Psoas muscle (tissue), 8 donors: ENCODE results near the gene WDR1. TPM values are rescaled to one million over a fixed set of nuclear protein-coding genes. Genes with fewer than 3 reads are reported as not detected.

Experiments
- ATAC-seq, 4 donors: fragments of 200-7000 bp; cut with Tn5 transposase; one replicate each; pipeline ENCODE4 v1.9.1; 2020; ENCODE audit warnings: moderate library complexity in 3 of 4, mild to moderate bottlenecking in 2 of 4
- DNase-seq, 2 donors: peaks; one replicate each; pipeline ENCODE4 v3.0.0-alpha.2; 2020
- H3K27ac ChIP-seq: fragments of 200-600 bp; one replicate; pipeline ENCODE4 v1.8.0; 2022
- H3K27me3 ChIP-seq, 3 donors: fragments of 200-600 bp in 1 of 3; one replicate each; pipeline versions ENCODE4 v1.6.1 to v1.8.0; 2013 to 2022; ENCODE audit warnings: low read length in 2 of 3, mild to moderate bottlenecking in 2 of 3, moderate library complexity in 1 of 3; ENCODE audit not compliant: insufficient read depth in 3 of 3
- H3K36me3 ChIP-seq, 2 donors: fragments of 200-600 bp in 1 of 2; one replicate each; pipeline versions ENCODE4 v1.6.1 to v1.8.0; 2013 to 2022; ENCODE audit warnings: low read depth in 1 of 2, mild to moderate bottlenecking in 1 of 2, moderate library complexity in 1 of 2; ENCODE audit not compliant: insufficient read depth in 1 of 2
- H3K4me1 ChIP-seq: fragments of 200-600 bp; one replicate; pipeline ENCODE4 v1.8.0; 2022
- H3K4me3 ChIP-seq: fragments of 200-600 bp; one replicate; pipeline ENCODE4 v1.8.0; 2022; ENCODE audit warnings: mild to moderate bottlenecking
- H3K9me3 ChIP-seq: fragments of 200-600 bp; one replicate; pipeline ENCODE4 v1.8.0; 2022
- CTCF ChIP-seq: fragments of 200-600 bp; IDR thresholded peaks from one replicate; pipeline ENCODE4 v1.8.0; 2022; ENCODE audit warnings: antibody characterized with exemption
- WGBS, 3 donors: extraction: QIAGEN DNeasy Blood & Tissue Kit; methylation state at CpG; one replicate each; pipeline versions ENCODE4 v1.1.6 to v1.1.7; 2013; 5-methylcytosine and 5-hydroxymethylcytosine counted together
- intact Hi-C, 2 donors: fragments of 100-400 bp; cut with DNase I; formaldehyde crosslinking; loops; one replicate each; pipeline versions ENCODE4 v1.11.0 to v1.14.2; 2022
- polyA plus RNA-seq, 3 donors: library from polyadenylated mRNA; stranded (reverse); fragments of 200-250 nt; gene quantifications; one replicate each; pipeline ENCODE4 v1.2.3, GENCODE V29; 2013
- total RNA-seq, 4 donors: library from RNA; stranded (reverse); fragmentation: NEBNext Ultra II Directional in 2 of 4; extraction: Animal tissue kit (Norgen Biotek cat#: 25700) in 2 of 4; gene quantifications; one replicate each; pipeline versions ENCODE4 v1.2.1 to v1.2.4, GENCODE V29; 2021 to 2023
- donor health status: healthy with polysubstance abuse.
- donor health status: DM: no; HTN: no; CAD: no; lungs with moderate emphysema.
- donor health status: Bipolar disorder and iron deficiency.
- donor health status: healthy.
- donor health status: DM: yes; HTN: yes; CAD: no.
- donor health status: DM: no; HTN: no; CAD: no.
- donor health status: DM: no; HTN: no; CAD: no.
- donor health status: DM: yes; HTN: yes; CAD: no.

Gene WDR1
- total and polyA plus RNA-seq, 7 donors, result 55.6 to 273 (median 106) TPM

GRCh38 chr4:10140866-10141759, 24.5 kb upstream of the WDR1 start:
- TF ChIP-seq CTCF, result no peak
- intact Hi-C loops, result no loop called here
- H3K4me1 ChIP-seq, result no peaks in the 10 kb centered on the region
- no peaks in the 10 kb centered on the region for H3K36me3 ChIP-seq
- no peaks in the 10 kb centered on the region for H3K27me3 ChIP-seq
- no peak for ATAC-seq
- 53 to 58% (median 54%) methylated on average over 10 of the region's 10 CpGs for WGBS, 3 donors
- DNase-seq, result no peak
- no peaks in the 10 kb centered on the region for H3K9me3 ChIP-seq
- H3K4me3 ChIP-seq, result no peak overlapping the region
- H3K27ac ChIP-seq, result no peak overlapping the region

GRCh38 chr4:10139518-10139917, 22.9 kb upstream of the WDR1 start:
- intact Hi-C loops, result no loop called here
- no peak overlapping the region for H3K27ac ChIP-seq
- no peak overlapping the region for H3K4me3 ChIP-seq
- H3K9me3 ChIP-seq, result no peaks in the 10 kb centered on the region
- no peak for DNase-seq
- no peaks in the 10 kb centered on the region for H3K4me1 ChIP-seq
- 83 to 97% (median 91%) methylated on average over 2 of the region's 2 CpGs for WGBS, 3 donors
- no peaks in the 10 kb centered on the region for H3K36me3 ChIP-seq
- no peaks in the 10 kb centered on the region for H3K27me3 ChIP-seq
- no peak for TF ChIP-seq CTCF
- ATAC-seq, result no peak

GRCh38 chr4:10135260-10135659, 18.7 kb upstream of the WDR1 start:
- H3K27me3 ChIP-seq, result no peaks in the 10 kb centered on the region
- DNase-seq, result no peak
- H3K4me1 ChIP-seq, result peaks cover 2% of the 10 kb centered on the region
- no peak for ATAC-seq
- no peaks in the 10 kb centered on the region for H3K36me3 ChIP-seq
- intact Hi-C loops, result no loop called here
- H3K27ac ChIP-seq, result no peak overlapping the region
- WGBS, 3 donors, result 35 to 42% (median 36%) methylated on average over 3 of the region's 3 CpGs
- H3K4me3 ChIP-seq, result no peak overlapping the region
- no peak for TF ChIP-seq CTCF
- no peaks in the 10 kb centered on the region for H3K9me3 ChIP-seq

GRCh38 chr4:10134141-10134540, 17.5 kb upstream of the WDR1 start:
- Histone ChIP-seq H3K27me3 (no peaks in the 10 kb centered on the region), H3K27ac (no peak overlapping the region), H3K4me1 (peaks cover 6% of the 10 kb centered on the region), H3K4me3 (no peak overlapping the region), H3K9me3 (no peaks in the 10 kb centered on the region), H3K36me3 (no peaks in the 10 kb centered on the region)
- no peak for DNase-seq
- intact Hi-C loops, result no loop called here
- no peak for ATAC-seq
- TF ChIP-seq CTCF, result no peak
- 95 to 97% (median 95%) methylated on average over 5 of the region's 5 CpGs for WGBS, 3 donors
